ENCODE results near the gene LYST. TPM values are rescaled to one million over a fixed set of nuclear protein-coding genes. Genes with fewer than 3 reads are reported as not detected.

LYST gene
- total and polyA plus RNA-seq, 2 of the 8 experiments (the other 6 are each of a cell fraction or from before 2014, with no cell fraction given): 0.29 to 0.58 TPM

DNA sequence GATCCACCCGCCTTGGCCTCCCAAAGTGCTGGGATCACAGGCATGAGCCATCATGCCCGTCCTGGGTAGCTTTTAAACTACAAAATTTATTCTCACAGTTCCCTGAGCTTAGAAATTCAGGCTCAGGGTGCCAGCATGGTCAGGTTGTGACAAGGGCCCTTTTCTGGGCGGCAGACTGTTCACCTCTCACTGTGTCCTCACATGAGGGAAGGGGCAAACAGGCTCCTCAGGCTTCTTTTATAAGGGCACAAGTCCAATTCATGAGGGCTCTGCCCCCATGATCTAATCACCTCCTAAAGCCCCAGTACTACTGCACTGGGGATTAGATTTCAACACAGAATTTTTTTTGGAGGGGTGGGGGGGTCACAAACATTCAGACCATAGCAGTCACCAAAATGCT, 253.9 kb downstream of the LYST start (continued):
- TF ChIP-seq, protein P1, sequence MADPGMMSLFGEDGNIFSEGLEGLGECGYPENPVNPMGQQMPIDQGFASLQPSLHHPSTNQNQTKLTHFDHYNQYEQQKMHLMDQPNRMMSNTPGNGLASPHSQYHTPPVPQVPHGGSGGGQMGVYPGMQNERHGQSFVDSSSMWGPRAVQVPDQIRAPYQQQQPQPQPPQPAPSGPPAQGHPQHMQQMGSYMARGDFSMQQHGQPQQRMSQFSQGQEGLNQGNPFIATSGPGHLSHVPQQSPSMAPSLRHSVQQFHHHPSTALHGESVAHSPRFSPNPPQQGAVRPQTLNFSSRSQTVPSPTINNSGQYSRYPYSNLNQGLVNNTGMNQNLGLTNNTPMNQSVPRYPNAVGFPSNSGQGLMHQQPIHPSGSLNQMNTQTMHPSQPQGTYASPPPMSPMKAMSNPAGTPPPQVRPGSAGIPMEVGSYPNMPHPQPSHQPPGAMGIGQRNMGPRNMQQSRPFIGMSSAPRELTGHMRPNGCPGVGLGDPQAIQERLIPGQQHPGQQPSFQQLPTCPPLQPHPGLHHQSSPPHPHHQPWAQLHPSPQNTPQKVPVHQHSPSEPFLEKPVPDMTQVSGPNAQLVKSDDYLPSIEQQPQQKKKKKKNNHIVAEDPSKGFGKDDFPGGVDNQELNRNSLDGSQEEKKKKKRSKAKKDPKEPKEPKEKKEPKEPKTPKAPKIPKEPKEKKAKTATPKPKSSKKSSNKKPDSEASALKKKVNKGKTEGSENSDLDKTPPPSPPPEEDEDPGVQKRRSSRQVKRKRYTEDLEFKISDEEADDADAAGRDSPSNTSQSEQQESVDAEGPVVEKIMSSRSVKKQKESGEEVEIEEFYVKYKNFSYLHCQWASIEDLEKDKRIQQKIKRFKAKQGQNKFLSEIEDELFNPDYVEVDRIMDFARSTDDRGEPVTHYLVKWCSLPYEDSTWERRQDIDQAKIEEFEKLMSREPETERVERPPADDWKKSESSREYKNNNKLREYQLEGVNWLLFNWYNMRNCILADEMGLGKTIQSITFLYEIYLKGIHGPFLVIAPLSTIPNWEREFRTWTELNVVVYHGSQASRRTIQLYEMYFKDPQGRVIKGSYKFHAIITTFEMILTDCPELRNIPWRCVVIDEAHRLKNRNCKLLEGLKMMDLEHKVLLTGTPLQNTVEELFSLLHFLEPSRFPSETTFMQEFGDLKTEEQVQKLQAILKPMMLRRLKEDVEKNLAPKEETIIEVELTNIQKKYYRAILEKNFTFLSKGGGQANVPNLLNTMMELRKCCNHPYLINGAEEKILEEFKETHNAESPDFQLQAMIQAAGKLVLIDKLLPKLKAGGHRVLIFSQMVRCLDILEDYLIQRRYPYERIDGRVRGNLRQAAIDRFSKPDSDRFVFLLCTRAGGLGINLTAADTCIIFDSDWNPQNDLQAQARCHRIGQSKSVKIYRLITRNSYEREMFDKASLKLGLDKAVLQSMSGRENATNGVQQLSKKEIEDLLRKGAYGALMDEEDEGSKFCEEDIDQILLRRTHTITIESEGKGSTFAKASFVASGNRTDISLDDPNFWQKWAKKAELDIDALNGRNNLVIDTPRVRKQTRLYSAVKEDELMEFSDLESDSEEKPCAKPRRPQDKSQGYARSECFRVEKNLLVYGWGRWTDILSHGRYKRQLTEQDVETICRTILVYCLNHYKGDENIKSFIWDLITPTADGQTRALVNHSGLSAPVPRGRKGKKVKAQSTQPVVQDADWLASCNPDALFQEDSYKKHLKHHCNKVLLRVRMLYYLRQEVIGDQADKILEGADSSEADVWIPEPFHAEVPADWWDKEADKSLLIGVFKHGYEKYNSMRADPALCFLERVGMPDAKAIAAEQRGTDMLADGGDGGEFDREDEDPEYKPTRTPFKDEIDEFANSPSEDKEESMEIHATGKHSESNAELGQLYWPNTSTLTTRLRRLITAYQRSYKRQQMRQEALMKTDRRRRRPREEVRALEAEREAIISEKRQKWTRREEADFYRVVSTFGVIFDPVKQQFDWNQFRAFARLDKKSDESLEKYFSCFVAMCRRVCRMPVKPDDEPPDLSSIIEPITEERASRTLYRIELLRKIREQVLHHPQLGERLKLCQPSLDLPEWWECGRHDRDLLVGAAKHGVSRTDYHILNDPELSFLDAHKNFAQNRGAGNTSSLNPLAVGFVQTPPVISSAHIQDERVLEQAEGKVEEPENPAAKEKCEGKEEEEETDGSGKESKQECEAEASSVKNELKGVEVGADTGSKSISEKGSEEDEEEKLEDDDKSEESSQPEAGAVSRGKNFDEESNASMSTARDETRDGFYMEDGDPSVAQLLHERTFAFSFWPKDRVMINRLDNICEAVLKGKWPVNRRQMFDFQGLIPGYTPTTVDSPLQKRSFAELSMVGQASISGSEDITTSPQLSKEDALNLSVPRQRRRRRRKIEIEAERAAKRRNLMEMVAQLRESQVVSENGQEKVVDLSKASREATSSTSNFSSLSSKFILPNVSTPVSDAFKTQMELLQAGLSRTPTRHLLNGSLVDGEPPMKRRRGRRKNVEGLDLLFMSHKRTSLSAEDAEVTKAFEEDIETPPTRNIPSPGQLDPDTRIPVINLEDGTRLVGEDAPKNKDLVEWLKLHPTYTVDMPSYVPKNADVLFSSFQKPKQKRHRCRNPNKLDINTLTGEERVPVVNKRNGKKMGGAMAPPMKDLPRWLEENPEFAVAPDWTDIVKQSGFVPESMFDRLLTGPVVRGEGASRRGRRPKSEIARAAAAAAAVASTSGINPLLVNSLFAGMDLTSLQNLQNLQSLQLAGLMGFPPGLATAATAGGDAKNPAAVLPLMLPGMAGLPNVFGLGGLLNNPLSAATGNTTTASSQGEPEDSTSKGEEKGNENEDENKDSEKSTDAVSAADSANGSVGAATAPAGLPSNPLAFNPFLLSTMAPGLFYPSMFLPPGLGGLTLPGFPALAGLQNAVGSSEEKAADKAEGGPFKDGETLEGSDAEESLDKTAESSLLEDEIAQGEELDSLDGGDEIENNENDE (IDR thresholded peaks at IDR 0.05; ENCODE audit: insufficient replicate concordance, low read length): no peak
- no peak for TF ChIP-seq TBP (IDR thresholded peaks at IDR 0.05; ENCODE audit: low read depth, low read length)

All from H1 (cell line).